ENCODE data around the gene VSTM4. TPM values are rescaled to one million over a fixed set of nuclear protein-coding genes. Genes with fewer than 3 reads are reported as not detected.

The VSTM4 gene
- polyA plus RNA-seq, 1 donor (not counting 4 experiments of a cell fraction or from before 2014, with no cell fraction given): not detected

DNA sequence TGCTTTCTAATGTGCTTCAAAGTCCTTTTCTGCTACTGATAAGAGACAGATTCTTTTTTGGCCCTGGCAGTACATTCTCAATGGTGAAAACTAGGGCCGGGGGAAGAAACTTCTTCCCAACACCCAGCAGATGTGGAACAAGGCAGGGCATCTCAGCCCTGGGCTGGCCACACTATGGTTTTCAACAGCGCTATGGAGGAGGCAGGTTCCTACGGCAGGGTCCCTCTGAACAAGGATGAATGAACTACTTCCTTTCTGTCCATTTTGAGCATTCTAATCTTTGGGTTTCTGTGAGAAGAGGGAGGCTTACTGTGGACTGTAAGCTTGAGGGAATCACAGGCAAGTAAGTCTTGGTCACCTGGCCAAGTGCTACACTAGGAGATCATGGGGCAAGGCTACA, 78.7 kb downstream of the VSTM4 start:
- no peak overlapping the region for H2AFZ ChIP-seq (ENCODE audit: control insufficient read depth, low read length)
- no peak overlapping the region for H3K4me2 ChIP-seq (ENCODE audit: control insufficient read depth, extremely low read depth, insufficient read depth, low read depth, low read length)
- no peaks in the 10 kb centered on the region for H3K79me2 ChIP-seq (ENCODE audit: control insufficient read depth, insufficient read depth, low read length)
- dilution Hi-C loops (cut with MboI; ENCODE audit: extremely low pct_ligation_motif_present, low sequenced_read_pairs): no loop called here
- H3K9ac ChIP-seq (ENCODE audit: control insufficient read depth, extremely low read depth, insufficient read depth, low read length): no peak overlapping the region
- no peak overlapping the region for H3K4me3 ChIP-seq (ENCODE audit: control insufficient read depth in 2 of 3, extremely low read depth in 1 of 3, insufficient read depth in 2 of 3, low read depth in 1 of 3, low read length in 3 of 3)
- H3K9me3 ChIP-seq (ENCODE audit: control insufficient read depth, low read depth, low read length): no peaks in the 10 kb centered on the region
- no peaks in the 10 kb centered on the region for H3K9me1 ChIP-seq (ENCODE audit: control insufficient read depth, extremely low read depth, insufficient read depth, low read length)
- TF ChIP-seq EZH2 (IDR thresholded peaks at IDR 0.05; ENCODE audit: low read length): no peak
- TF ChIP-seq, protein P1, sequence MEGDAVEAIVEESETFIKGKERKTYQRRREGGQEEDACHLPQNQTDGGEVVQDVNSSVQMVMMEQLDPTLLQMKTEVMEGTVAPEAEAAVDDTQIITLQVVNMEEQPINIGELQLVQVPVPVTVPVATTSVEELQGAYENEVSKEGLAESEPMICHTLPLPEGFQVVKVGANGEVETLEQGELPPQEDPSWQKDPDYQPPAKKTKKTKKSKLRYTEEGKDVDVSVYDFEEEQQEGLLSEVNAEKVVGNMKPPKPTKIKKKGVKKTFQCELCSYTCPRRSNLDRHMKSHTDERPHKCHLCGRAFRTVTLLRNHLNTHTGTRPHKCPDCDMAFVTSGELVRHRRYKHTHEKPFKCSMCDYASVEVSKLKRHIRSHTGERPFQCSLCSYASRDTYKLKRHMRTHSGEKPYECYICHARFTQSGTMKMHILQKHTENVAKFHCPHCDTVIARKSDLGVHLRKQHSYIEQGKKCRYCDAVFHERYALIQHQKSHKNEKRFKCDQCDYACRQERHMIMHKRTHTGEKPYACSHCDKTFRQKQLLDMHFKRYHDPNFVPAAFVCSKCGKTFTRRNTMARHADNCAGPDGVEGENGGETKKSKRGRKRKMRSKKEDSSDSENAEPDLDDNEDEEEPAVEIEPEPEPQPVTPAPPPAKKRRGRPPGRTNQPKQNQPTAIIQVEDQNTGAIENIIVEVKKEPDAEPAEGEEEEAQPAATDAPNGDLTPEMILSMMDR (optimal IDR thresholded peaks at IDR 0.05 in 1 of 3, IDR thresholded peaks at IDR 0.05 in 1 of 3, conservative IDR thresholded peaks at IDR 0.05 in 1 of 3; ENCODE audit: extremely low read depth in 1 of 3, insufficient read depth in 2 of 3, low read length in 3 of 3): no peak
- no peaks in the 10 kb centered on the region for H3K36me3 ChIP-seq (ENCODE audit: control insufficient read depth in 2 of 2, extremely low read depth in 1 of 2, insufficient read depth in 2 of 2, low read length in 2 of 2)
- no peaks in the 10 kb centered on the region for H3K27me3 ChIP-seq (ENCODE audit: control insufficient read depth, extremely low read depth, insufficient read depth, low read length)
- no peaks in the 10 kb centered on the region for H3K4me1 ChIP-seq (ENCODE audit: control insufficient read depth, extremely low read depth, insufficient read depth, low read length)
- FAIRE-seq (no peak), DNase-seq (ENCODE audit: low read depth, low spot score) (no peak)
- no peaks in the 10 kb centered on the region for H4K20me1 ChIP-seq (ENCODE audit: control insufficient read depth, extremely low read depth, insufficient read depth, low read length)
- H3K27ac ChIP-seq (ENCODE audit: control insufficient read depth, insufficient read depth, low read length): no peak overlapping the region

DNA sequence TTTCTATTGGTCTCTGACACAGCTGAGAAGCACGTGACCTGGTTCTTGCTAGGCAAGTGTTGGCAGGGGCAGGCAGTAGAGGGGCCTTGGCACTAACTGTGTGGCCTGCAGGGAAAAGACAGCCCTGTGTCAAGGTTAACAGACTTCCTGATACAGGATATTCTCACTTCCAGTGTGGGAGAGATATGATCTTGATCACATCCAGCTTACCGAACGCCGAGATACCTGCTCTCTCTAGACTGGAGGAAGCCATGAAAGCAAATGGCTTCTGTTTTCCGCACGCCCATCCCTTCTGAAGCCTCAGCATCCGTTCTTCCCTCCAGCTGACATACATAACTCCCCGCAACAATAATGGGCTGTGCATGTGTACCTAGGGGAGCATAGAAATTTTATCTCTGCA, 79.4 kb downstream of the VSTM4 start:
- FAIRE-seq (no peak), DNase-seq (ENCODE audit: low read depth, low spot score) (no peak)
- Histone ChIP-seq H4K20me1 (ENCODE audit: control insufficient read depth, extremely low read depth, insufficient read depth, low read length) (no peaks in the 10 kb centered on the region), H3K9me1 (ENCODE audit: control insufficient read depth, extremely low read depth, insufficient read depth, low read length) (no peaks in the 10 kb centered on the region), H3K9ac (ENCODE audit: control insufficient read depth, extremely low read depth, insufficient read depth, low read length) (no peak overlapping the region), H3K36me3 (ENCODE audit: control insufficient read depth in 2 of 2, extremely low read depth in 1 of 2, insufficient read depth in 2 of 2, low read length in 2 of 2) (no peaks in the 10 kb centered on the region), H3K79me2 (ENCODE audit: control insufficient read depth, insufficient read depth, low read length) (no peaks in the 10 kb centered on the region), H3K27me3 (ENCODE audit: control insufficient read depth, extremely low read depth, insufficient read depth, low read length) (no peaks in the 10 kb centered on the region), H3K4me2 (ENCODE audit: control insufficient read depth, extremely low read depth, insufficient read depth, low read depth, low read length) (no peak overlapping the region), H3K4me1 (ENCODE audit: control insufficient read depth, extremely low read depth, insufficient read depth, low read length) (no peaks in the 10 kb centered on the region), H3K4me3 (ENCODE audit: control insufficient read depth in 2 of 3, extremely low read depth in 1 of 3, insufficient read depth in 2 of 3, low read depth in 1 of 3, low read length in 3 of 3) (no peak overlapping the region), H3K27ac (ENCODE audit: control insufficient read depth, insufficient read depth, low read length) (no peak overlapping the region), H3K9me3 (ENCODE audit: control insufficient read depth, low read depth, low read length) (no peaks in the 10 kb centered on the region), H2AFZ (ENCODE audit: control insufficient read depth, low read length) (no peak overlapping the region)
- dilution Hi-C loops (cut with MboI; ENCODE audit: extremely low pct_ligation_motif_present, low sequenced_read_pairs): no loop called here
- TF ChIP-seq, protein P1 (optimal IDR thresholded peaks at IDR 0.05 in 1 of 3, IDR thresholded peaks at IDR 0.05 in 1 of 3, conservative IDR thresholded peaks at IDR 0.05 in 1 of 3; ENCODE audit: extremely low read depth in 1 of 3, insufficient read depth in 2 of 3, low read length in 3 of 3): no peak
- TF ChIP-seq EZH2 (IDR thresholded peaks at IDR 0.05; ENCODE audit: low read length): no peak
